CD4-positive, alpha-beta T cell treated with Interleukin-4 for 4 hours (primary cell): ENCODE results near the gene MYH4.

Experiments used
- DNase-seq: peaks from one replicate; pipeline ENCODE4 v3.0.0-alpha.2; 2020

Gene MYH4

GRCh38 chr17:10469459-10469858 is at the start of gene MYH4:
MYH4 (minus strand) TSS chr17:10469559; CDS start chr17:10466745, 2,814 bp downstream.
- DNase-seq, result no peak

DNA sequence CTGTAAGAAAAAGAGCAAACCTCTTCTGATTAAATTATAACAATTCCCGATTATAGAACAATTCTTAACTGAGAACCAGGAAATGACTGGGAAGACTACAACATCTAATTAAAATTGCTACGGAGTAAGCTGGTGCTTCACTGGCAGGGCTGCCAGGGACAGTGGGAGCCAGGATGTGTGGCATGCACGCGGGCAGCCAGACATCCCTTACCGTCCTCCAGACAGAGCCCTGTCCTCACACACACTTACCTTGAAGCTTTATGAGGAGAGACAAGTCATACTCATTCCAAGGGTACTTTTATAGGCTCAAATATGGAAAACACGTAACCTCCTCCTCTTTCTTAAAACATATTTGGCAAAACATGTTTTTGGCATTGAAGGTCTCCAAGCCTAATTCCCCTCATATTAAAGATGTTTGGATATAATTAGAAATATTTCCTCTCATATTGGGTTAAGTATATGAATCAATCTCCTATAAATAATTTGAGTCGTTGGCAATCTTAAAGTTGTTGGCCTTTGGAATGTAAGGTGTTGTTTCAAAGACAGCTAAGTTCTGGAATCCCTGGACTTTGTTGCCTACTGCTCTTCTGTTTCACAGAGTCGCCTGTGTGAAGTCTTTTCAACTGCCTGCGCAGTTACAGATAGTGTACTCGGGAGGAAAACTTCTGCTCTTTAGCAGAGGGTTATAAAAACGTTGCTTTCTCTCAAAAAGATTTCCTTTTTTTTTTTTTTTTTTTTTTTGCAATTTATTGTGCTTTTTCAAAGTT is 49.1 kb upstream of the MYH4 start, which contains the start of gene MYH1:
TSS of gene MYH1 (minus strand) at position 272 of the 767 bp plus-strand sequence. CDS start 1,900 bp downstream, outside the sequence.
- no peak for DNase-seq

DNA sequence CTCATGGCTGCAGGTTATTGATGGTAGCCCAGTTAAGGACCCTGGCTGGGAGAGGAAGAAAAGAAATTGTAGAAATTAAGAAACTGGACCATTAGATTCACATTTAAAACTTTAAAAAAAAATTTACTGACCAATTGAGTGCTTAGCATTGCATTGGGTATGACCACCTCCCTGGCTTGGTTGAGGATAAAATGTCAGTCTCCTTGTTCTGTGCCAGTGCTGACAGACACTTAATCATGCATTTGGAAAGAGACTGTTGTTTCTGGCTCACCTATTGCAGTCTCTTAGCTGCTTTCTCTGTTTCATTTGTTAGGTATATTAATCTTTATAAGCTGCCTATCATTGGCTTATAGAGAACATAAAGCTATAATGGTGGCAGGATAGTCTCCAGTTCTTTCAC is 47.3 kb upstream of the MYH4 start:
- no peak for DNase-seq

DNA sequence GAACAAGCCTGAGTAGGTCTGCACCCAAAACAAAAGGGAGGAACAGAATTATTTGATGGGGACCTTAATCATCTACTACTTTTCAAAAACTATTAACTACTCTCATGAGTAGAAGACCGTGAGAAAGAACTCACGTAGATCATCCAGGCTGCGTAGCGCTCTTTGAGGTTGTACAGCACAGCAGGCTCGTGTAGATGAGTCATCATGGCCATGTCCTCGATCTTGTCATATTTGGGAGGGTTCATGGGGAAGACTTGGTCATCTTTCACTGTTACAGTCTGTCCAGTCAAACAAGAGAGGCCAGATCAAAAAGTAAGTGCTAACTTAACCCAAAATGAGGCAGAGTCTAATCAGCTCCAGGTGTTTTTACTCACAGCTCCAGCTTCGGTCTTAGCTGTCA is 46.7 kb upstream of the MYH4 start:
- no peak for DNase-seq

GRCh38 chr17:10513299-10514067 is 44.1 kb upstream of the MYH4 start:
- no peak for DNase-seq

- DNase-seq, result no peak
These were observed 43.5 kb upstream of the MYH4 start for GRCh38 chr17:10512856-10513255.

- no peak for DNase-seq
These were observed 30.6 kb upstream of the MYH4 start for GRCh38 chr17:10499950-10500349.

- DNase-seq, result no peak
These were observed 22.6 kb upstream of the MYH4 start for GRCh38 chr17:10492004-10492403.

DNA sequence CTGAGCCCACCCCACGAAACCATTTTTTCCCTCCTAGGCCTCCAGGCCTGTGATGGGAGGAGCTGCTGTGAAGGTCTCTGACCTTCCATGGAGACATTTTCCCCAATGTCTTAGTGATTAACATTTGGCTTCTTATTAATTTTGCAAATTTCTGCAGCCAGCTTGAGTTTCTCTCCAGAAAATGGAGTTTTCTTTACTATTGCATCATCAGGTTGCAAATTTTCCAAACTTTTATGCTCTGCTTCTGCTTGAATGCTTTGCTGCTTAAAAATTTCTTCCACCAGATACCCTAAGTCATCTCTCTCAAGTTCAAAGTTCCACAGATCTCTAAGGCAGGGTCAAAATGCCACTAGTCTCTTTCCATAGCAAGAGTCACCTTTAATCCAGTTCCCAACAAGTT is 12.9 kb upstream of the MYH4 start:
- DNase-seq, result no peak

DNA sequence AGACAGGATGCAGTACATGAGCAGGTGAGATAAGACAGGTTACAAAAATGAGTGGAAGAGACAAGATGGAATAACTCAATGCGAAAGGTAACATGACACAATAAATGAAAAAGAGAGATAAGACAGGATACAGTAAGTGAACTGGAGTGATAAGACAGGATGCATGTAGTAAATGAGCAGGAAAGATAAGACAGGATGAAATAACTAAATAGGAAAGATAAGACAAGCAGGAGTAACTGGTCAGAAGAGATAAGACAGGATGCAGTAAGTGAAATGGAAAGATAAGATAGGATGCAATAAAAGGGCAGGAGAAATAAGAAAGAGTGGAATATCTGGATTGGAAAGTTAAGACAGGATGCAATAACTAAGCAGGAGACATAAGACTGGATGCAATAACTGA is 8.3 kb upstream of the MYH4 start:
- no peak for DNase-seq

- no peak for DNase-seq
These were observed 5.2 kb upstream of the MYH4 start for GRCh38 chr17:10474536-10474935.

DNA sequence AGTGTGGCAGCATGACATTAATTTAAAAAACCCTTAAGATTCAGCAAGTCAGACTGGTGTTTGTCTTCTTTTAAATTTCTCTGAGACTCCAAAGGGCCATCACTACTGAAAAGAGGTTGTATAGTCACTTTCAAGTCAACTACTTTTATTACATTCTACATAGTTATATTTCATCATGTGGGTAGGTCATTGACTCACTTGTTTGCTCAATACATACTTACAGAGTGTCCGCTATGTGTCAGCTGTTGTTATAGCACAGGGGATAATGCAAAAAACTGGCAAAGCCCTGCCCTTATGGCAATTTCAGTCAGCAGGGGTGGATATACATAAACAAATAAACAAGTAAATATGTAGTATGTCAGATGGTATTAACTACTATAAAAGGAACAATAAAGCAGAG is 2.5 kb upstream of the MYH4 start:
- DNase-seq, result no peak

DNA sequence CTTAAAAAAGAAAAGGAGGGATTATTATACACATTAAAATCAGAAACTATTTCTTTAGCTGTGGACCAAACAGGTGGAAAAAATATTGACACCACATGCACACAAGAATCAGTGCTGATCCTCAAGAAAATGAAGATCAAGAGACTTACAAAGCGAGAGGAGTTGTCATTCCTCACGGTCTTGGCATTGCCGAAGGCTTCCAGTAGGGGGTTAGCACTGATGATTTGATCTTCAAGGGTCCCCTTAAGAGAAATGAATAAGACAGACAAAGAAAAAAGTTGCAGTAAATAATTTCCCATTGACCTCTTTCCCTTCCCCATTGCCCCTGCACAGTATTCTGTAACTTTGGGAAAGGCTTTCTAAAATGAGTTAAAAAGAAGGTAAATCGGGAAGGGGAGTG is 6.0 kb downstream of the MYH4 start:
- DNase-seq, result no peak

GRCh38 chr17:10460062-10460461 is 9.3 kb downstream of the MYH4 start:
- DNase-seq, result no peak

- no peak for DNase-seq
These were observed 10.7 kb downstream of the MYH4 start for GRCh38 chr17:10458701-10459100.

GRCh38 chr17:10457952-10458351 is 11.4 kb downstream of the MYH4 start:
- DNase-seq, result no peak

DNA sequence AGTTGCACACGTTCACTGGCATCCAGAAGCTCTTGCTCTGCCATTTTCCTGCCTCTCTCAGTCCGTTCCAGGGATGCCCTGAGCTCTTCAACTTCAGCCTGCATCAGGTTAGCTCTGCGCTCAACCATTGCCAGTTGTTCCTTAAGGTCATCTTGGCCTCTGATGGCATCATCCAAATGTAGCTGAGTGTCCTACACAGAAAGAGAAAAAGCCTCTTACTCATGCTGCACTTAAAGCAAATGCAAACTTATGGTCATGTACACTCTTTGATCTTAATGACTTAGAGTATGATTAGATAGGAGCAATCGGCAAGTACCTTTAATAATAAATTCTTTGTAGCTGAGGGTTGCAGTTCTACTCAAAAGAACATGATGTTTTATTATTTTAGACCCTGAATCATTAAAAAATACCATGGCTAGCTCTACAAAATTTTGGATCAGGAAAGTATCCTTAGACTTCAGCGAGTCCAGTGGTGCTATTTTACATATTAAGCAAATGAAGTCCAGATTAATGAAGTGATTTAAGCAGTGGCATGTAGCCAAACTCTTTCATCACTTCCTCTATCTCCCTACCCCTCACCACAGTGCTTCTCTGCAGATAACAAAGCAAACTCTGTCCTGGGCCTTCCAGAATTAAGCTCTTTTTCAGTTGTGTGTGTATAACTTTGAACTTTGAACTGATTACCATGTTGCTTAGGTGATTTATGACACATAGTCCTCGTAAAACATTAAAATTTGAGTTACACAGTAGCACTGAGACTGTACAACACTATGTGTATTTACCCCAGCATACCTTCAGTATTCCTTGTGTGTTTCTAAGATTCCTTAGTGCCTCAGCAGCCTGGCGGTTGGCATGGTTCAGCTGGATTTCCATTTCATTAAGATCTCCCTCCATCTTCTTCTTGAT is 22.1 kb downstream of the MYH4 start:
- no peak for DNase-seq

DNA sequence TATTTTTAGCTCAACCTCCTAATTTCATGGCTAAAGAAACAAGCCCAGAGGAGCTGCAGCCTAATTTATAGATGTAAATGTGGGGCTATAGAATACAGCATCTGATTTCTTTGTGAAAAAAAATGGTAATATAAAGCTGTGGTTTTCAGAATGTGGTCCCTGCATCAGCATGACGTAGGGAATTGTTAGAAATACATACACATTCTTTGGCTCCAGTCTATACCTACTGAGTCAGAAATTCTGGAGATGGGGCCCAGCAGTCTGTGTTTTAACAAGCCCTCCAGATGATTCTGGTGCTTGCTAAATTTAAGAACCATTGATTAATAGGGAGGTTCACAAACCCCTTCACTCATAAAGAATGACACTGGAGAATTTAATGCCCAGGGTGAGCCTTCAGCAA is 29.5 kb downstream of the MYH4 start:
- DNase-seq, result no peak

GRCh38 chr17:10435096-10435495 is 34.3 kb downstream of the MYH4 start:
- DNase-seq, result no peak

- no peak for DNase-seq
These were observed 39.8 kb downstream of the MYH4 start for GRCh38 chr17:10429421-10430045.

- no peak for DNase-seq
These were observed 40.6 kb downstream of the MYH4 start for GRCh38 chr17:10428781-10429180.

DNA sequence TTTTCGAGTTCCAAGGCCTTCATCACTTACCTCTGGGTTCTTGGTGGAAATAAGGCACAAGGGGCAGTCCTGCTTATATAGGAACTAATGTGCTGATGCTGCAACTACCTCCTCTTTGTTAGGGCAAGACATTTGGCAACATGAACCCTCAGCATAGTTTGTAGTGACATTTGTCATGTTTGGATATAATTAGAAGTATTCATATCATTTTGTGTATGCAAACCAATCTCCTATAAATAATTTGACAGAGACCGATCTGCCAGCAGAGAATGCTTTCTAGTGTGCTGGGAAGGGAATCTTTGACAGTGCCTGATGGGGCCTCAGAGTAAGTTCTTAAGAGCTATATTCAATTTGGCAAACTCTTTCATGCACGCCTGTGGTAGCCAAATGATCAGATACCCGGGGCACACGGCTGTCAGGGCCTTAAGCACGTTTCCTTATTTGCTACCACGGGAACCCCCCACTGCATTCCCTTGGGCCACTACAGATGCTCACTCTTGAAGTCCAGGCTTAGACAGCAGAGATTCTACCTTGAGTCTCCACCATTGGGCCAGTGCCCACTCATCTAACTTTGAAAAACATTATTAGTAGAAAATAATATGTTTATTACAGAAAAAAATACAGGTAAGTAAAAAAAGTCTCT is 47.3 kb downstream of the MYH4 start, which contains the start of gene MYH8:
TSS of gene MYH8 (minus strand) at position 51 of the 643 bp plus-strand sequence. CDS start 1,723 bp downstream, outside the sequence.
- no peak for DNase-seq
